Smooth muscle cell (in vitro differentiated cells): ENCODE measurements around the gene LDLRAD4. TPM values are rescaled to one million over a fixed set of nuclear protein-coding genes. Genes with fewer than 3 reads are reported as not detected.

Experiments
- DNase-seq: peaks from one replicate; lab custom pipeline; 2025; ENCODE audit not compliant: unreplicated experiment; lab: John Stamatoyannopoulos, UW
- H2AFZ ChIP-seq: fragments of 200-600 bp; sonication (generic); 2 replicates; pipeline ENCODE4 v1.6.0; 2016; ENCODE audit warnings: antibody characterized with exemption, low read depth, mild to moderate bottlenecking
- H3F3A ChIP-seq: fragments of 200-600 bp; sonication (generic); 2 replicates; pipeline ENCODE4 v1.6.0; 2017; ENCODE audit warnings: antibody characterized with exemption, low read depth
- H3K27ac ChIP-seq: fragments of 200-600 bp; sonication (generic); 2 replicates; pipeline ENCODE4 v1.5.1; 2016; ENCODE audit warnings: low read depth, mild to moderate bottlenecking
- H3K27me3 ChIP-seq: fragments of 200-600 bp; sonication (generic); 2 replicates; pipeline ENCODE4 v1.6.1; 2016; ENCODE audit warnings: low read depth, mild to moderate bottlenecking
- H3K36me3 ChIP-seq: fragments of 200-600 bp; sonication (generic); 2 replicates; pipeline ENCODE4 v1.5.1; 2016; ENCODE audit warnings: low read depth
- H3K4me1 ChIP-seq: fragments of 200-600 bp; sonication (generic); 2 replicates; pipeline ENCODE4 v1.5.1; 2016; ENCODE audit warnings: low read depth
- H3K4me2 ChIP-seq: fragments of 200-600 bp; sonication (generic); 2 replicates; pipeline ENCODE4 v1.6.0; 2016; ENCODE audit warnings: mild to moderate bottlenecking
- H3K4me3 ChIP-seq: fragments of 200-600 bp; sonication (generic); 2 replicates; pipeline ENCODE4 v1.5.1; 2016; ENCODE audit warnings: mild to moderate bottlenecking
- H3K79me2 ChIP-seq: fragments of 200-600 bp; sonication (generic); 2 replicates; pipeline ENCODE4 v1.6.0; 2016; ENCODE audit warnings: low read depth, mild to moderate bottlenecking
- H3K9ac ChIP-seq: fragments of 200-600 bp; sonication (generic); 2 replicates; pipeline ENCODE4 v1.6.0; 2016; ENCODE audit warnings: low read depth
- H3K9me3 ChIP-seq: fragments of 200-600 bp; sonication (generic); replicated peaks from 2 replicates; pipeline ENCODE4 v1.5.1; 2016; ENCODE audit warnings: low read depth
- H4K20me1 ChIP-seq: fragments of 200-600 bp; sonication (generic); 2 replicates; pipeline ENCODE4 v1.6.0; 2016; ENCODE audit warnings: low read depth
- CTCF ChIP-seq: fragments of 200-600 bp; sonication (generic); IDR thresholded peaks from 2 replicates; pipeline ENCODE4 v1.5.1; 2017; ENCODE audit warnings: borderline replicate concordance, mild to moderate bottlenecking, antibody characterized with exemption; ENCODE audit not compliant: insufficient read depth, poor library complexity, severe bottlenecking
- WGBS: methylation state at CpG from one replicate; pipeline ENCODE4 v1.1.7; 2016; ENCODE audit warnings: low lambda C conversion rate; 5-methylcytosine and 5-hydroxymethylcytosine counted together
- polyA plus RNA-seq: library from polyadenylated mRNA; unstranded; fragments of >200 nt; fragmentation: Nextera tagmentation; extraction: Ambion mirVana; gene quantifications from 2 replicates; pipeline ENCODE4 v1.2.1, GENCODE V29; 2016
- total RNA-seq: library from RNA; depleted of rRNA; stranded (reverse); fragments of >200 nt; gene quantifications from 2 replicates; pipeline ENCODE4 v1.2.3, GENCODE V29; 2014

The LDLRAD4 gene
- total and polyA plus RNA-seq, 2 experiments from 2014 or later: 36.2 to 48.3 TPM

DNA sequence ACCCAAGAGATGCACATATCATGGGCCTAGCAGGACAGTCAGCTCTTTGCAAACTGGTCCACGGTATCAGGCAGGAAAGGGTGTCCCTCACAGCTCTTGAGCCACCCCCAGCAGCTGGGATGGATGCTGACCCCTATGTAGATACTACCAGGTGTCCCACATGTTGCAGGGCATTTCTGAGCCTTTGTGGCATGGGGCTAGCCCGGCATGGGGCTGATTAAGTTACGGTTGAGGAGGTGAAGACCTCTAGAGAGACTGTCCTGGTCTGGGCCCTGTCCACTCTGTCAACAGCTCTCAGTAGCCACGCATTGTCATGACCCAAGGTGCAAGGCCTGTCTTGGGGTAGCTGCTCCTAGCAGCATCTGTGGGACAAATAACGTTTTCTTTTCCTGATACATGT lies 6.7 kb downstream of the LDLRAD4 start:
- peaks cover 29% of the 10 kb centered on the region for H3K4me1 ChIP-seq
- H3K36me3 ChIP-seq: no peaks in the 10 kb centered on the region
- H3K27ac ChIP-seq: no peak overlapping the region
- no peaks in the 10 kb centered on the region for H3K27me3 ChIP-seq
- no peak for TF ChIP-seq CTCF
- DNase-seq: no peak
- H3K4me3 ChIP-seq: no peak overlapping the region
- no peak overlapping the region for H3K4me2 ChIP-seq
- no peak overlapping the region for H2AFZ ChIP-seq
- 96% methylated on average over 5 of the region's 5 CpGs for WGBS
- peaks cover 15% of the 10 kb centered on the region for H3F3A ChIP-seq
- H3K9me3 ChIP-seq: no peaks in the 10 kb centered on the region
- no peak overlapping the region for H3K9ac ChIP-seq
- H3K79me2 ChIP-seq: peaks cover 86% of the 10 kb centered on the region
- H4K20me1 ChIP-seq: peaks cover 78% of the 10 kb centered on the region

- no peak for TF ChIP-seq CTCF
- Histone ChIP-seq H3K36me3 (no peaks in the 10 kb centered on the region), H2AFZ (no peak overlapping the region), H3K27ac (no peak overlapping the region), H3K9me3 (no peaks in the 10 kb centered on the region), H3K79me2 (peaks cover 93% of the 10 kb centered on the region), H4K20me1 (peaks cover 92% of the 10 kb centered on the region), H3F3A (peaks cover 7% of the 10 kb centered on the region), H3K9ac (no peak overlapping the region), H3K27me3 (no peaks in the 10 kb centered on the region), H3K4me1 (peaks cover 17% of the 10 kb centered on the region), H3K4me3 (no peak overlapping the region), H3K4me2 (no peak overlapping the region)
- no peak for DNase-seq
- 96% methylated on average over 5 of the region's 5 CpGs for whole genome bisulfite sequencing
These were observed 8.1 kb downstream of the LDLRAD4 start for GRCh38 chr18:13226533-13227144.

DNA sequence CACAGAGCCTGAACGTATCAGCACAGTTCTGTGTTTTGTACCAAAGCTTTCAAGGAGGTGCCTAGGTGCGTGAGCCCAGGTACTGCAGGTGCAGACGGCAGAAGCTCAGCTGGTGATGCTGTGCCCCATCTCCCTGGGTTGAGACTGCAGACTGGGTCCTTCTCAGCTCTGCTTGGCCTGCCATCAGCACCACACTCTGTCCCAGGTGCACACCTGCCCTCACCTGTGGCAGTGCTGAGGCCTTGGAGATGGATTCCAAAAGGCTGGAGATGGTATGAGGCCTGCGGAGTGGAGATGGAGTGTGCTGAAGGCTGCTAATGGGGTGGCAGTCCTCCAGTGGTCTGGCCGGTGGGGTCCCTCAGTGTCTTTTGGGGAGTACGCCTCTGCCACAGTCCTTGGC lies 9.3 kb downstream of the LDLRAD4 start:
- no peaks in the 10 kb centered on the region for H3K9me3 ChIP-seq
- TF ChIP-seq CTCF: no peak
- WGBS: 97% methylated on average over 6 of the region's 6 CpGs
- peaks cover 100% of the 10 kb centered on the region for H3K79me2 ChIP-seq
- H3K36me3 ChIP-seq: no peaks in the 10 kb centered on the region
- no peaks in the 10 kb centered on the region for H3K27me3 ChIP-seq
- H3K9ac ChIP-seq: no peak overlapping the region
- no peak for DNase-seq
- peaks cover 6% of the 10 kb centered on the region for H3K4me1 ChIP-seq
- H3K27ac ChIP-seq: no peak overlapping the region
- H3K4me3 ChIP-seq: no peak overlapping the region
- peaks cover 2% of the 10 kb centered on the region for H3F3A ChIP-seq
- H4K20me1 ChIP-seq: peaks cover 100% of the 10 kb centered on the region
- no peak overlapping the region for H3K4me2 ChIP-seq
- H2AFZ ChIP-seq: no peak overlapping the region
